Umbilical cord (tissue), 2 donors: Measurements from ENCODE around the gene PTPRD. TPM values are rescaled to one million over a fixed set of nuclear protein-coding genes. Genes with fewer than 3 reads are reported as not detected.

Experiments used
- DNase-seq: peaks from one replicate; pipeline ENCODE4 v3.0.0-alpha.2; 2015; ENCODE audit warnings: low spot score
- total RNA-seq: library from RNA; depleted of rRNA; stranded (reverse); fragments of >200 nt; gene quantifications from one replicate; pipeline ENCODE4 v1.2.3, GENCODE V29; 2014; ENCODE audit warnings: low replicate concordance; ENCODE audit not compliant: insufficient read depth

PTPRD gene
- total RNA-seq, 1 donor from 2014 or later, result 29.1 TPM

GRCh38 chr9:8686516-8686915, 1926.3 kb downstream of the PTPRD start:
- DNase-seq, result no peak

- DNase-seq, result no peak
Measured at GRCh38 chr9:8685825-8686224, 1927.0 kb downstream of the PTPRD start.

GRCh38 chr9:8684978-8685708, 1927.7 kb downstream of the PTPRD start:
- DNase-seq, result no peak

- DNase-seq, result no peak
Measured at GRCh38 chr9:8683496-8683895, 1929.3 kb downstream of the PTPRD start.

- DNase-seq, result no peak
Measured at GRCh38 chr9:8680658-8681057, 1932.1 kb downstream of the PTPRD start.

- DNase-seq, result no peak
Measured at GRCh38 chr9:8680157-8680556, 1932.6 kb downstream of the PTPRD start.

GRCh38 chr9:8679371-8679822, 1933.4 kb downstream of the PTPRD start:
- no peak for DNase-seq

GRCh38 chr9:8677741-8678140, 1935.1 kb downstream of the PTPRD start:
- no peak for DNase-seq

GRCh38 chr9:8674536-8674935, 1938.3 kb downstream of the PTPRD start:
- DNase-seq, result no peak

- DNase-seq, result no peak
Measured at GRCh38 chr9:8673830-8674229, 1939.0 kb downstream of the PTPRD start.

GRCh38 chr9:8670751-8671150, 1942.1 kb downstream of the PTPRD start:
- no peak for DNase-seq

GRCh38 chr9:8668751-8669150, 1944.1 kb downstream of the PTPRD start:
- no peak for DNase-seq

GRCh38 chr9:8668231-8668630, 1944.6 kb downstream of the PTPRD start:
- DNase-seq, result no peak

- DNase-seq, result no peak
Measured at GRCh38 chr9:8666060-8666459, 1946.7 kb downstream of the PTPRD start.

GRCh38 chr9:8660383-8660782, 1952.4 kb downstream of the PTPRD start:
- DNase-seq, result peak; percentile 50

GRCh38 chr9:8659108-8659507, 1953.7 kb downstream of the PTPRD start:
- DNase-seq, result no peak

GRCh38 chr9:8655071-8655470, 1957.7 kb downstream of the PTPRD start:
- no peak for DNase-seq

- DNase-seq, result peak; percentile 33
Measured at GRCh38 chr9:8653855-8654254, 1958.9 kb downstream of the PTPRD start.

GRCh38 chr9:8653111-8653510, 1959.7 kb downstream of the PTPRD start:
- DNase-seq, result no peak

GRCh38 chr9:8652255-8652654, 1960.5 kb downstream of the PTPRD start:
- DNase-seq, result no peak

GRCh38 chr9:8651846-8652215, 1961.0 kb downstream of the PTPRD start:
- DNase-seq, result no peak

GRCh38 chr9:8651070-8651845, 1961.5 kb downstream of the PTPRD start:
- no peak for DNase-seq

GRCh38 chr9:8649807-8650206, 1963.0 kb downstream of the PTPRD start:
- no peak for DNase-seq
